ENCODE data around the gene TBCK.
A peak's percentile ranks its signal among the peaks of the same experiment; 100 is the strongest.

TBCK gene

GRCh38 chr4:105996845-105997244 is 319.2 kb downstream of the TBCK start:
- FAIRE-seq = peak; percentile 87
- peak; percentile 79 for DNase-seq (ENCODE audit: low spot score)

DNA sequence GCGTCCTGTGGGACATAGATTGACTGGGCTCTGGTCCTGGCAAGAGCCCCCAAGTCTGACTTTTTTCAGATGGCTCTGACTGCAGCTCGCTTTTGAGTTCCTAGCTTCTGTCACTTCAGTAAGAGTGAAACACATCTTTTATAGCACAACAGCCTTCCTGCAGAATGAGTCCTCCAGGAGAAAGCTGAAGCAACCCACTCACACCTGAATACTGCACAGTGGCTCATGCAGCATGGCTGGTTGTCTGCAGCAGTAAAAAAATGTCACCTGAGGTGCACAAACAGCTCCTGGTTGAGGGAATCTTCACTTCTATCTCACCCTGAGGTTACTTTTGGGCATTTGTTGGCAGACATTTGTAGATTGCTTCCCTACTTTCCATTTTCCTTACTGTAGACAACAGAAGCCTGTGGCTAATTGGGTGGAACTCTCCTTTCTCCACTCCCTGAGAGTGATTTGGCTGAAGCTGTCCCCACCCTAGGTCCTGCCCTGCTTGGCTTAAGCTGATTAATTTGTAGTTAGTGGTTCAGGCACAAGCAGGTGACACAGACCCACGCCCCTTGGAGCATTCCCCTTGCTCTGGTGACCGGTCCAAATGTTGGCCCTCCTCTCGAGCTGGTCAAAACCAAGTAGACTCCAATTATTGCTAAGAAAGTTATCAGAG is 321.0 kb downstream of the TBCK start:
- no peak for FAIRE-seq
- no peak for DNase-seq (ENCODE audit: low spot score)

DNA sequence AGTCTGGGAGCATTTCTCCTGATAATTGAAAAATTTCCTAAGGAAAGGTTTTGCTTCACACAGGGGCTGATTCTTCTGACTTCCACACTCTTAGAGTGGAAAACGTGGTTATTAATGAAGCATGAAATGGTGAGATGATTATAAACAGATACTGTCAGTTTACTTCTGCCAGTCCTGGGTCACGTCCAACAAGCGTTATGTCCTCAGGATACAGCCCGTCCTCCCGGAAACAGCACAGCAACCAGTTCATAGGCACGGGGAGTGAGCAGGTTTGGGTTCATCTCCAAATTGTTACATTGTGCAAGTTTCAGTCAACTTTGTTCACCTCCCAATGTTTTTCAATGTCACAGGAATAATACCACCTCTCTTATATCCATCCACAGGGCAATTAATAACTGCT is 321.9 kb downstream of the TBCK start:
- no peak for DNase-seq (ENCODE audit: low spot score)
- no peak for FAIRE-seq

GRCh38 chr4:105992641-105993305 is 323.2 kb downstream of the TBCK start:
- peak; percentile 89 for DNase-seq (ENCODE audit: low spot score)

DNA sequence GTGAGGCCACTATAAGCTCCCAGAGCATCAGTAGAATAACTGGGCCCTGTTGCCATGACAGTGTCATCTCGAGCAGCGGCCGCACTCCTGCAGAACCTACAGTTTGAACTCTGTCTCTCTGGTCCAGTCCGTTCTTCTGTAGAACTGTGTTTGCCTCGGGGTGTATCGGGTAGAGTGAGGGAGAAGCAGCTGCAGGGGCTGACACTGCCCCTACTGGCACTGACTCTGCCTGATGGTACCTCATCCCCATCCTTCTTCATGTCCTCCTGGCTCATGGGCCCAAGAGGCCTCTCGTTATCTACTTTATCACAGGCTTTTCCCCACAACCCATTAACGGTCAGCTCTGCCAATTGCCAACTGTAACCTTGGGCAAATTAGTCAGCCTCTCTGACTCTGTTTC is 324.3 kb downstream of the TBCK start:
- no peak for DNase-seq (ENCODE audit: low spot score)
- FAIRE-seq = no peak

More at GRCh38 chr4:105992641-105993305, 323.2 kb downstream of the TBCK start:
- FAIRE-seq = peak; percentile 97

Data from RCC 7860 (cell line).